GM12865 (cell line): ENCODE data around the gene CCNE1.
"Not testable (repeated sequence)": the region's sequence is repeated elsewhere in the genome, so short reads cannot be mapped to it uniquely, and the experiment has no call there.

Experiments
- DNase-seq: peaks from one replicate; pipeline ENCODE4 v3.0.0; 2010; ENCODE audit warnings: low read depth
- H3K4me3 ChIP-seq: 2 replicates; pipeline ENCODE4 v1.5.1; 2011; ENCODE audit warnings: mild to moderate bottlenecking, low read depth, low read length, control low read depth
- TF ChIP-seq, protein P1 (sequence below): IDR thresholded peaks from 2 replicates; pipeline ENCODE4 v1.5.1; 2011; ENCODE audit warnings: low read length, control low read depth, low read depth, inconsistent platforms; ENCODE audit not compliant: insufficient read depth; ENCODE audit errors: missing control alignments

Gene CCNE1

DNA sequence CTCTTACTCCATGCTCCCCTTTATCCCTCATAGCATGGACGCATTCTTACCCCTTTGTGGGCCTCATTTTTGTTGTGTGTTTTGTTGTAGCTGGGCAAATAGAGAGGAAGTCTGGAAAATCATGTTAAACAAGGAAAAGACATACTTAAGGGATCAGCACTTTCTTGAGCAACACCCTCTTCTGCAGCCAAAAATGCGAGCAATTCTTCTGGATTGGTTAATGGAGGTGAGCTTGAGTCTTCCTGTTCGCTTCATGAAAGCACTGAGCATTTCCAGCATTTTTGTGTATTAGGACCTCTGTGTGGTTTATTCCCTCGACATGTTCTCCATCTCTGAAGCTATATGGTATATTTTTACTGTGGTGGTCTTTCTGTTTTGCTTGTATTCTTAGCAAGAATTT lies 5.5 kb downstream of the CCNE1 start:
- DNase-seq: no peak
- TF ChIP-seq, protein P1, sequence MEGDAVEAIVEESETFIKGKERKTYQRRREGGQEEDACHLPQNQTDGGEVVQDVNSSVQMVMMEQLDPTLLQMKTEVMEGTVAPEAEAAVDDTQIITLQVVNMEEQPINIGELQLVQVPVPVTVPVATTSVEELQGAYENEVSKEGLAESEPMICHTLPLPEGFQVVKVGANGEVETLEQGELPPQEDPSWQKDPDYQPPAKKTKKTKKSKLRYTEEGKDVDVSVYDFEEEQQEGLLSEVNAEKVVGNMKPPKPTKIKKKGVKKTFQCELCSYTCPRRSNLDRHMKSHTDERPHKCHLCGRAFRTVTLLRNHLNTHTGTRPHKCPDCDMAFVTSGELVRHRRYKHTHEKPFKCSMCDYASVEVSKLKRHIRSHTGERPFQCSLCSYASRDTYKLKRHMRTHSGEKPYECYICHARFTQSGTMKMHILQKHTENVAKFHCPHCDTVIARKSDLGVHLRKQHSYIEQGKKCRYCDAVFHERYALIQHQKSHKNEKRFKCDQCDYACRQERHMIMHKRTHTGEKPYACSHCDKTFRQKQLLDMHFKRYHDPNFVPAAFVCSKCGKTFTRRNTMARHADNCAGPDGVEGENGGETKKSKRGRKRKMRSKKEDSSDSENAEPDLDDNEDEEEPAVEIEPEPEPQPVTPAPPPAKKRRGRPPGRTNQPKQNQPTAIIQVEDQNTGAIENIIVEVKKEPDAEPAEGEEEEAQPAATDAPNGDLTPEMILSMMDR: no peak
- no peak overlapping the region for H3K4me3 ChIP-seq

DNA sequence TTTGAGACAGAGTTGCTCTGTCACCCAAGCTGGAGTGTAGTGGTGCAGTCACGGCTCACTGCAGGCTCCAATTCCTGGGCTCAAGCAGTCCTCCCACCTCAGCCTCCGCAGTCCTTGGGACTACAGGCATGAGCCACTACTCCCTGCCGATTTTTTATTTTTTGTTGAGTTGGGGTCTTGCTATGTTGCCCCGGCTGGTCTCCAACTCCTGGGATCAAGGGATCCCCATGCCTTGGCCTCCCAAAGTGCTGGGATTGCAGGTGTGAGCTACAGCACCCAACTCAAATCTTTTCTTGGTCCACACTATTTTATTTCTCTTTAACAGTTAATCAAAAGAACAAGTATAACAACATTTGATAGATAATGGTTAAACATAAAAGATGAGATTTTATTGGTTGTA lies 7.5 kb downstream of the CCNE1 start:
- no peak overlapping the region for H3K4me3 ChIP-seq
- TF ChIP-seq, protein P1: no peak
- no peak for DNase-seq

DNA sequence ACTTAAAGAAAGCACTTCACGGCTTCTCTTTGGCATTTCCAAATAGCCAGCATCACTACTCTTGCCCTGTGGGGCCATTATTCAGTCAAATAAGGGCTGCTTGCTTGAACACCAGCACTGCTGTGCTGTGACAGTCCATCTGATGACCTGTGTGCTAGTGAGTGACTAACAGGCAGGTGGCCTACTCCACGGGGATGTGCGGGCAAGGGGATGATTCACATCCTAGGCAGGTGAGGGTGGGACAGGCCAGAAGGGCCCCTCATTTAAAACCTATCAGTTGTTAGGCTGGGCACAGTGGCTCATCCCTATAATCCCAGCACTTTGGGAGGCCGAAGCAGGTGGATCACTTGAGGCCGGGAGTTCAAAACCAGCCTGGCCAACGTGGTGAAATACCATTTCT lies 8.2 kb downstream of the CCNE1 start:
- DNase-seq: no peak
- TF ChIP-seq, protein P1: no peak
- H3K4me3 ChIP-seq: no peak overlapping the region

DNA sequence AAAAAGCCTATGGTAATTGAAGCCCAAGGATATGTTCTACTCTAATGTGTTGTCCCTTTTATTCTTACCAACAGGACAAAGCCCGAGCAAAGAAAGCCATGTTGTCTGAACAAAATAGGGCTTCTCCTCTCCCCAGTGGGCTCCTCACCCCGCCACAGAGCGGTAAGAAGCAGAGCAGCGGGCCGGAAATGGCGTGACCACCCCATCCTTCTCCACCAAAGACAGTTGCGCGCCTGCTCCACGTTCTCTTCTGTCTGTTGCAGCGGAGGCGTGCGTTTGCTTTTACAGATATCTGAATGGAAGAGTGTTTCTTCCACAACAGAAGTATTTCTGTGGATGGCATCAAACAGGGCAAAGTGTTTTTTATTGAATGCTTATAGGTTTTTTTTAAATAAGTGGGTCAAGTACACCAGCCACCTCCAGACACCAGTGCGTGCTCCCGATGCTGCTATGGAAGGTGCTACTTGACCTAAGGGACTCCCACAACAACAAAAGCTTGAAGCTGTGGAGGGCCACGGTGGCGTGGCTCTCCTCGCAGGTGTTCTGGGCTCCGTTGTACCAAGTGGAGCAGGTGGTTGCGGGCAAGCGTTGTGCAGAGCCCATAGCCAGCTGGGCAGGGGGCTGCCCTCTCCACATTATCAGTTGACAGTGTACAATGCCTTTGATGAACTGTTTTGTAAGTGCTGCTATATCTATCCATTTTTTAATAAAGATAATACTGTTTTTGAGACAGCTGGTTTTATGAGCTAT lies 12.0 kb downstream of the CCNE1 start:
- no peak for DNase-seq
- TF ChIP-seq, protein P1: no peak
- H3K4me3 ChIP-seq: no peak overlapping the region

GRCh38 chr19:29825263-29825662 lies 13.5 kb downstream of the CCNE1 start:
- not testable (repeated sequence) for H3K4me3 ChIP-seq, DNase-seq

DNA sequence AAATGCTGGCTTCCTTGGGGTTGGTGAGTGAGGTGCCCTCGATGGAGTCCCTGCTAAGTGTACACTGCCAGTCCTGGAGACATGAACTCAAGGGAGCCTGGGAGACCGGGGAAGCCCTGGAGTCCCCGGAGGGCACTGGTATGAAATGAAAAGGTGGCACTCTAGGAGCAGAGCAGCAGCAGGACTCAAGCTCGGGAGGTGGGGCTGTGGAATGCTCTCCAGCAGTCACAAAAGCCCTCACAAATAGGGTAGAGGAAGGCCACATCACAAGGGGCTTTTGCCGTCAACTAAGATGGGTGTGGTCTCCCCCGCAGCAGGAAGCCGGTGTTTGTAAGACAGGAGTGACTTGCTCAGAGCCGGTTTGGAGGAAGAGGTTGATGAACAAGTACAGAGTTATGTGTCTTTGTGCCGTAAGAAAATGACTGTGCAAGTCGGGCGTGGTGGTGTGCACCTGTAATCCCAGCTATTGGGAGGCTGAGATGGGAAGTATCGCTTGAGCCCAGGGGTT lies 19.3 kb downstream of the CCNE1 start:
- TF ChIP-seq, protein P1: no peak
- DNase-seq: peak; percentile 71
- H3K4me3 ChIP-seq: no peak overlapping the region; the same call in 1 of the 2 replicates

GRCh38 chr19:29831686-29832085 lies 19.9 kb downstream of the CCNE1 start:
- H3K4me3 ChIP-seq: no peak overlapping the region

More at GRCh38 chr19:29831686-29832085, 19.9 kb downstream of the CCNE1 start:
- DNase-seq: no peak
- TF ChIP-seq, protein P1: no peak
